ENCODE data around the gene COL16A1. TPM values are rescaled to one million over a fixed set of nuclear protein-coding genes. Genes with fewer than 3 reads are reported as not detected.

COL16A1 gene
- total RNA-seq, 1 donor from 2014 or later = 0.79 TPM

DNA sequence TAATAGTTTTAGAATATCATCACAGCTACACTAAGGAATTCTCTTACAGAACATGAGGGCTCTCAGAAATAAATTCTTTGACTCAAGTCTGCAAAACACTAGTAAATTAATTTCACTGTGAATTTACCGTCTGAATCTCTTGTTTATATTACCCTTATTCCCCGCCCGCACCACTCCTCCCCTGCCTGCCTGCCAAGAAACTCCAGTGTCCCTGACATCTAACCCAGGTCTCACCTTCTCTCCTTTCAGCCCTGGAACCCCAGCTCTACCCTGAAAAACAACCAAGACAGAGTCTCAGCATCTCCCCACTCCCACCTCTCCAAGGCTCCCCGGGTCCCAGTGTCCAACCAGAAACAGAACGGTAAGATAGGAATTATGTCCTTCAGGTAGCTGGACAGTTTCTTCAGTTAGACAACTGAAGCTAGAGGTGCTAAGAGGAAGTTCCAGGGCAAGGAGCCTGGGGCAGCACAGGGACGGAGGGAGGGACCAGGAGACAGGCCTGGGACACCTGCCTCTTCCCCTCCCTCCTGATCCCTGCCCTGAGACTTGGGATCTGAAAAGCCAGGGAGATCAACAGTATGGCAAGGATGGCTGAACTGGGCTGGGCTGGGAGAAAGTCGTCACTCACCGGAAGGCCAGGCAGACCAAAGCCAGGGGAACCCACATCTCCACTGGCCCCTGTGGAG is 15.4 kb downstream of the COL16A1 start:
- no peak for DNase-seq (ENCODE audit: low read depth in 2 of 2)

DNA sequence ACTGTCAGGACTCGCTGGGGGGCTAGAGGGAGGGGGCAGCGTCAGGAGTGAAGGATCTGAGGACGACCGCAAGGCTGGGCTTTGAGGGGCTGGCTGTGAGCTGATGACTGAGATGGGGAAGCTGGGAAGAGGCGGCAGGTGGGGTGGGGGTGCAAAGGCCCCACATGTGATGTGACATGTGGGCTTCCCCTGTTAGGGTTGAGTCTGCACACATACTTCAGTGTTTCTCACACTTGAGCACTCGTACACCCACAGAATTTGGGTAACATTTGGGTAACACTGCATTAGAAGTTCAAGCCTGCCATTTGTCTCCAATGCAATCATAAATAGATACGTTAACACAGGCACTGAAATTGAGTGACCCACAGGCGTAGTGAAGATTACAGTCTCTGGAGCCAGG is 16.2 kb downstream of the COL16A1 start:
- no peak for DNase-seq (ENCODE audit: low read depth in 2 of 2)

DNA sequence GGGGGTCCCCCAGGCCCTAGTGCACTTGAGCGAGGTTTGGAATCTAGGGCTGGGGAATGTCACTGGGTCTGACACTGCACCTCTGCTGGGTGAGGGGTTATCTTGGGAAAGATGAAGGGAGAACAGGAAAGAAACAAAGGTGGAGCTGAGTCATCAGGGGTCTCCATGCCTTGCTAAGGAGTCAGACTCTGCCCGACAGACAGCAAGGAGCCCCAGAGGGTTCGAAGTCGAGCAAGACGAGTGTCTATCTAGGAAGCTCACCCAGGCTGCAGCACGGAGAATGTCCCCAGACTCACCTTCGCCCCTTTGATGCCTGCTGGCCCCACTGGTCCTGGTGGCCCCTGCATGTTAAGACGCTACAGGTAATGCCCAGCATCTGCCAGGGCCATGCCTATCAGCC is 18.0 kb downstream of the COL16A1 start:
- no peak for DNase-seq (ENCODE audit: low read depth in 2 of 2)

DNA sequence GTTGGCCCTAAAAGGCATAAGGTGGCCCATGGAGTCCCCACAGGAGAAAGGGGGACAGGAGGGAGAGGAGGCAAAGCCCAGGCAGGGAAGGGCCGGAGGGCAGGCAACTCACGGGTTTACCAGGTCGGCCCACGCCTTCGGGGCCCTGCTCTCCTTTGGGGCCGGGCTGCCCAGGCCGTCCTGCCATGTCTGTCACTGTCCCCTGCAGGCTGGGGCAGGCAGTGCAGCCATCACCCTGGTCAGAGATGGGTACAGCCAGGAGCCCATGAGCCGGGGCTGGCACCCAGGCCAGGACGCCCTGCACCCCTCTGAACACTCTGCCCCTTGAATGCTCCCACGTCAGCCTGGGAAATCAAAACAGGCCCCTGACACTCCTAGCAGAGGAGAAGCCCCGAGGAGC is 19.8 kb downstream of the COL16A1 start:
- DNase-seq (ENCODE audit: low read depth in 2 of 2) = no peak

DNA sequence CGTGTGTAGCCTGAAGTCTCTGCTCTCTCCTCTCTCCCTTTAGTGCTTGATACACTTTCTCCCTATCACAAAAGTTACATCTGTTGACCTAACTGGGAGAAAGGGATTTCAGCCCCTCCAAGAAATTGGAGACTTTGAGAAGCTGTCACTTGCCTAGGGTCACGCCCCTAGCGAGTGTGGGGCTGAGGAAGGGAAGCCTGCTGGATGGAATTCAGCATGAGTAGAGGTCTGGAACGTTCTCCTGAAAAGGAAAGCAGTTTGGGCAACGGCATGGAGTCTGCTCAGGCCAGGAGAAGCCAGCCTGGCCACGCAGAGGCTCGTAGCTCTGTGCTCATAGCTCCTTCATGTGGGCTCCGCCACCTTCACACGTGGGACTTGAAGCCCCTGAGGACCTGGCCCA is 22.4 kb downstream of the COL16A1 start:
- DNase-seq (ENCODE audit: low read depth in 2 of 2) = no peak

DNA sequence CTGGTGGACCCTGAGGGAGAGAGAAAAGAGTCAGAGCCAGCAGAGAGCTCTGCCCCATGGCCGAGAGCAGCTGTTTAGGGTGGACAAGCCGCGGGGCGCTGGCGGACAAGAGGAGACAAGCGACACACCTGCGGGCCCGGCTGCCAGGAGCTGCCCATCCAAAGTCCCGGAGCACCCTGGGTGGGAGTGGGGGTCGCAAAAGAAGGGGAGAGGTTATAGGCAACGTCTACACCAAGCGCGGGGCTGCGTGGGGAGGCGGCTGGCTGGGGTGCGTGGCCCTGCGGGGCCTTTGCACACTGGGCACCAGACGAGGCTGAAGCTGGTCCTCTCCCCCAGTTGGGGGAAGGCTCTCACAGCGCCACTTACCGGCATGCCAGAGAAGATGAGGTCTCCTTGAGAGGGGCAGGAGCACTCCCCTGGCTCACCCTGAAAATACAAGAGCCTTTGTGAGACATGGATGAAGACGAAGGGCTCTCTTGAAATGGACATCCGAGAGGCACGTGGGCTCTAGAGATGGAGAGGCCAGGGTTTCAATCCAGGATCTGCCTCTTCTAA is 24.1 kb downstream of the COL16A1 start:
- no peak for DNase-seq (ENCODE audit: low read depth in 2 of 2)

DNA sequence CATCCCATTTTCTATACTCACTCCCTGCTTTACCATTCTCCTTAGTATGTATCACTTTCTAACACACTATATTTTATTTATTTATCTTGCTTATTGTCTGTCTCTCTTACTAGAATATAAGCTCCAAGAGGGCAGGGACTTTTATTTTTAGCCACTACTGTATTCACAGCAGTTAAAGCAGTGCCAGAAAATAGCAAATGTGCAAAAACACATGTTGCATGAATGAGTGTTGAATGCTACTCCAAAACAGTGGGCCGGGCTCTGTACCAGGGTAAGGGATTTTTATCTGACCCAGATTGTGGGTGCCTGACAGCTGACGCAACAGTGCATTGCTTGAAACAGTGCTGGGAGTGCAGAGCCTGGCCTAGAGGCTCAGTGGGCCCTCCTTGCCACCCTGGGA is 24.7 kb downstream of the COL16A1 start:
- DNase-seq (ENCODE audit: low read depth in 2 of 2) = no peak

DNA sequence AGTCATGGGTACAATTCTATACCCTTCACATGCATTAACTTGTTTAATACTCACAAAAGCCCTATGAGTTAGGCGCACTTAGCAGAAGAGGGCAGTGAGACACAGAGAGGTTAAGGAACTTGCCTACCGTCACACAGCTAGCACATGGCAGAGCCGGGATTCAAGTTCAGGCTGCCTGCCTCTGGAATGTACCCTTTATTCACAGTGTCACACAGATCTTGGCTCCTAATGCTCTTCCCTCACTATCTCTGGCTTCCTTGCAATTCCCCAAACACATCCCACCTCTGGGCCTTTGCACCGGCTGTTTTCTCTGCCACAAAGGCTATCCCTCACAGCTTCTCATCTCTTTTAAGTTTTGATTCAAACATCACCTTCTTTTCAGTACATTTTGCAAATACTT is 25.1 kb downstream of the COL16A1 start:
- no peak for DNase-seq (ENCODE audit: low read depth in 2 of 2)

DNA sequence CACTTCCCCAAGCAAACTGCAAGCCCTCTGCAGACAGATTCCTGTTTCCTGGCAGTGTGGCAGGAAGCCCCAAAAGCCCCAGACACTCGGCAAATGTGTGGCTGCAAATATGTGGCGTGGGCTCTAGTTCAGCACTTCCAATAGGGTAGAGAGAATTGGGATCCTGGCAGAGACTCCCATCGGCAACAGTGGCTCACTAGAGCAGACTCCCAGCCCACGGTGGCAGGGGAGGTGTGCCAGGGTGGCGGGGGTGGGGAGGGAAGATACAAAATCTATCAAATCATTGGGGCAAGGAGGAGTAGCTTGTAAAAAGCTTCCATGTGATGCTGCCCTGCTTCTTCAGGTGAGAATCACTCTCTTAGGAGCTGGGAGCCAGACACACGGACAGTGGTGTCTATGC is 25.9 kb downstream of the COL16A1 start:
- no peak for DNase-seq (ENCODE audit: low read depth in 2 of 2)

DNA sequence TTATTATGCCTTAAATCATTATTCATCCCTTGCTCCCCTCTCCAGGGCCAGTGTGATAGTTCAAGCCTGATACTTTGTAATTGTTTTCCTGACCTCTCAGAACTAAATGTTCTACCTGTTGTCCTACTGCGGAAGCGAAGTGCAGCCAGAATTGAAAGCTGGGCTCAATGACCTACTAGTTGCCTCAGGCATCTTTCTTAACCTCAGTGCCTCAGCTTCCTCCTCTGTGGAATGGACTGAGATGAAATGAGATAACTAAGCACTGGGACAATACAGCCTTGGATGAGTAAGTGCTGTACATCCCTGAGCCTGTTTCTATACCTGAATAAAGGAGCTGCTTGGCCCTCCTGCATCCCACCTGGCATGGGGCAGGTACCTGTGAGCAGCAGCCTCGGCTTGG is 26.4 kb downstream of the COL16A1 start:
- no peak for DNase-seq (ENCODE audit: low read depth in 2 of 2)

DNA sequence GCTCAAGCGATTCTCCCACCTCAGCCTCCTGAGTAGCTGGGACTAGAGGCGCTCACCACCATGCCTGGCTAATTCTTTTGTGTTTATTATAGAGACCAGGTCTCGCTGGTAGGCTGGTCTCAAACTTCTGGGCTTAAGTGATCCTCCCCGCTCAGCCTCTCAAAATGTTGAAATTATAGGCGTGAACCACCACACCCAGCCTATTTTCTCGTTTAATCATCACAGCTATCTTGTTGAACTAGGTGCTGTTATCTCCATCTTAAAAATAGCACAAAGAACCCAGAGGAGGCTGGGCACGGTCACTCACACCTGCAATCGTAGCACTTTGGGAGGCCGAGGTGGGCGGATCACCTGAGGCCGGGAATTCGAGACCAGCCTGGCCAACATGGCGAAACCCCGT is 28.1 kb downstream of the COL16A1 start:
- no peak for DNase-seq (ENCODE audit: low read depth in 2 of 2)

DNA sequence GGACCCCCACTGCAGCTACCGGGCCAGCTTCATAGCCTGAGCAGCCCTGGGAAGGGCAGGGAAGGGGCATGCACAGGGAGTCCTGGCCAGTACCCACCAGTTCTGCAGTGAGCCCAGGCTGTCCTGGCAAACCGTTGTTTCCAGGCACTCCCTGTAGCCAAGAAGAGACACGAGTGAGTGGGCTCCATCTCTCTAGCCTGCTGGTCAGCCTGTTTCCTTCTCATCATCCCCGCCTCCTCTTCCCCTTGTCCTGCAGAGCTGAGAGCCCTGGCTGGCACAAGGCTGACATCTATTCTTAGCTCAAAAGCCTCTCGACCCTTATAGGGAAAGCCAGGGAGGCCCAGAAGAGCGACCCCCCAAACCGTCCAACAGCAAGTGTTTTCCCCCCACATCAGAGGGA is 28.7 kb downstream of the COL16A1 start:
- no peak for DNase-seq (ENCODE audit: low read depth in 2 of 2)

DNA sequence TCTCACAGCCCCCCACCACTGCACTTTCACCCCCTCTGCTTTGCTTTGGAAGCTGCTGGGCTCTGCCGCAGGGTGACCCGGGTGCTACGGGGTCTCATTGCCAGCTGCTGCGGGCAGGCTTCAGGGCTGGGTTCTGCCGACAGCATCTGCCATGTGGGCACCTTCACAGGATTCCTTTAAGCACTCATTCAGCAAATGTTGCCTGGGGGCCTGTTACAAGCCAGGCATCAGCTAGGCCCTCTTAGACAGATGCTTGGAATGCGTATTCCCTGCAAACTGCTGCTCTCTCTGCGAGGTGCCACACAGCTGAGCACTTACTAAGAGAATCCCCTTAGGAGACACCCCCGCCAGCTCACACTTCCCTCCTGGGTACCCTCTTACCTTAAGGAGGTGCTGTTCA is 29.2 kb downstream of the COL16A1 start:
- no peak for DNase-seq (ENCODE audit: low read depth in 2 of 2)

DNA sequence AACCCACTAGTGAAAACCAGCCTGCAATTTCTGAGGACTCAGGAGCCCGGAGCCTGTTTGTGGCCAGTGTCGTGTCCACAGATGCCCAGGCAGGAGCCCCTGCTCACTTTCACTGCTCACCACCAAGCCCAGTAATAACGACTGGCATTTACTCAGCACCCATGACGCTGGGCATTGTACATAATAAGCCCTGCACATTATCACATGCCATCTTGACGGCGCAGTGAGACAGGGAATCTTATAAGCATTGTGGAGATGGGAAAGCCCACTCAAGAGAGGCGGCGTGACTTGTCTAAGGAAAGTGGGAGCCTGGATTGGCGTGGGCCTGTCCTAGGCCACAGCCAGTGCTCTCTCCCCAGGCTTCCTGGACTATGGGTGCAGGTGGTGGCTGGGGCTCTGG is 30.4 kb downstream of the COL16A1 start:
- DNase-seq (ENCODE audit: low read depth in 2 of 2) = no peak

DNA sequence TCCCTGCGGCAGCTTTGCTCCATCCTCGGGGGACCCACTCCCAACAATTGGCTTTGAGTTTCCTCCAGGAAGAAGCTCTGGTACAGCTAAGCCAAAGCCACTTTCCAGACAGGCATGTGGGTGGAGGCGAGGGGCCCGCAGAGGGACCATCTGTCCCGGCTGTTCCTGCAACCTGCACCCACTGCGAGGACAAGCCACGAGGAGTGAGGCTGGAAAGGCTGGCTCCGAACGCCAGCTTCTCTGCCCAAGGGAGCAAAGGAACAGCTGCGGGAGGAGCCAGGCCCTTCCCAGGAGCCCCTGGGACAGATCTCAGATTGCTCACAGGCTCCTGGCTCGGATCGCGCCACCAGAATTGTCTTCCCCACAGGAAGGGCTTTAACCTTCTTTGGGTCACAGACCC is 30.8 kb downstream of the COL16A1 start:
- DNase-seq (ENCODE audit: low read depth in 2 of 2) = no peak

DNA sequence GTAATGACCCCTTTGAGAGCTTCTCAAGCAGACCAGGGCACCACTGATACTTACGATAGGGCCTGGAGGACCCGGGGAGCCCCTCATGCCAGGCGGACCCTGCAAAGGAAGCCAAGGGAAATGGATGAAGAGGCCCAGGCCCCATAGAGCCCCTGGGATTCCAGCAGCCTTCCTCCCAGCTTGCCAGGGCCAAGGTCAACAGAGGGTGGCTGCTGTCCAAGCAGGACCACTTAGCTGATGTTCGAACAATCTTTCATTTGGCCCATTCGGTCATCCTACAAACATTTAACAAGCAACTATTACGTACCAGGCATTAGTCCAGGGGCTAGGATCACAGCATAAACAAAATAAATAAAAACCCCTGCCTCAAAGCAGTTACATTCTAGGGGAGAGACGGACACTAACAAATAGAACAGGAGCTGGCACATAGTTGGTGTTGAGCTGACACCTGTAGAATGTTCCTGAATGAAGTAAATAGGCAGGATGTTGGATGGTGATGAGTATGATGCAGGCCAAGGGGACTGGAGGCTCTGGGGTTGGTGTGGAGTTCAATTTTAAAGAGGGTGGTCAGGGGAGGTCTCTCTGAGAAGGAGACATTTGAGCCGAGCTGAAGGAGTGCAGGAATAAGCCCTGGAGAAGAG is 32.1 kb downstream of the COL16A1 start:
- no peak for DNase-seq (ENCODE audit: low read depth in 2 of 2)

DNA sequence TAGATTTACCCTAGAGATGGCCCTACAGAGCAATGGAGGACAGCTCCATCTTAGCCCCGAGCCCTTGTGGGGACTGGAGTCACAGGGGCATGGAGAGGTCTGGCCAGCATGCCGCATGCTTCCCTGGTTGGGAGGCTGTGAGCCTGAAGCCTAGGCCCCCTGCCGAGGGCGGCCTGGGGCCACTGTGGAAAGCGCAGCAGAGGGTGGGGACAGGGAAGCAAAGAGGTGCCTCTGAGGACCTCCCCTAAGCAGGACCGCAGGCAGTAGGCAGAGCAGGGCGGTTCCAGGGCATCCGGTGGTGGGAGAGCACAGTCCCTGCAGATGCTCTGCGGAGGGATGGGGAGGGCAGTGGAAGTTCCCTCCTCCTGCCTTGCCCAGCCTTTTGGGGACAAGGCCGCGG is 32.7 kb downstream of the COL16A1 start:
- no peak for DNase-seq (ENCODE audit: low read depth in 2 of 2)

DNA sequence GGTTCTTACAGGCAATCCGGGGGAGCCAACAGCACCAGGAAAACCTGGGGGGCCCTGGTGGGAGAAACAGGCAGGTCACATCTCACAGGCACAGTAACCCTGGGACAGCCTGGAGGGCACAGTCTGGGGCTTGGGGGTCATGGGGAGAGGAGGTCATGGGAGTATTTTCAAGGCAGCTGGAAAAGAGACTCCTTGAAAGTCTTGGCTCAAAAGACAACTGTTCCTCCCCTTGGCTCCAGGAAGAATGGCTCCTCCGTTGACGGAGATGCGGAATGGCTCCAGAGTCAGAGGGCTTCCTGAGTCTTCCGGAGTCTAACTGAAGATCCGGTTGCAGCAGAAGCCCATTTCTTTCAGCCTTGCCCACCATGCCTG is 33.2 kb downstream of the COL16A1 start:
- DNase-seq (ENCODE audit: low read depth in 2 of 2) = peak in 1 of 2 donors; percentile 25

DNA sequence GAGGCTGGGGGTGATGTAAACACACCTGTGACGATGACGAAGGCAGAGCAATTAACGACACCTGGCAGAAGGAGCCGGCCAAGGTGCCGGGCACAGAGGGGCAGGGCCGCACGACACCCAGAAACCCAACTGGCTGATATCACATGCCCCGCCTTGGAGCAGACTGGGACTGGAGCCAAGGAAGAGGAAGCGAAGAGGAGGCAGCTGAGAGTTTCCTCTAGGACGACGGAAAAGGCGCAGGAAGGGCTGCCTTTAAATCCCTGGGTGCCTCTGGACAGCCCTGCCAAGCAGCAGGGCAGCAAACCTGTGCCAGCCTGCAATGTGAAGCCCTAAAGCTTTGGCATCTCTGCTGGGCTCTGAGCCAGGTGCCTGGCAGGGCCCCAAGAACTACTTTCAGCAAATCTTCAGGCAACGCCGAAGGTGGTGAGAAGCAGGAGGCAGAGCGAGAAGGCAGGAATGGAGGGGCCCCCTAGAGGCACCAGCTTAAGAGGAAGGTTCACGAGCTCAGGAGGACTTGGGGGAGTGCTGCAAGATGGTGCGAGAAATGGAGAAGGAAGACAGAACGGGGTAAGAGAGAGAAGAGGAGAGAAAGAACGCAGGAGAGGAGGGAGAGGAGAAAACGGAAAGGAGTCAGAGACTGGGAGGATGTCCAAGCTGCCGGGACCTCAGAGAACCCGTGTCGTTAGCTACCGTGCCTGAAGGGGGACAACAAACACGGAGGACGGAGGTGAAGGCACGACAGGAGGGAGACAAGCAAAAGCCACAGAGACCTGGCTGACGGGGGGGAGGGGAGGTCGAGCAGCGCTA is 33.8 kb downstream of the COL16A1 start:
- peak; percentile 25 to 55 for DNase-seq (ENCODE audit: low read depth in 2 of 2)

DNA sequence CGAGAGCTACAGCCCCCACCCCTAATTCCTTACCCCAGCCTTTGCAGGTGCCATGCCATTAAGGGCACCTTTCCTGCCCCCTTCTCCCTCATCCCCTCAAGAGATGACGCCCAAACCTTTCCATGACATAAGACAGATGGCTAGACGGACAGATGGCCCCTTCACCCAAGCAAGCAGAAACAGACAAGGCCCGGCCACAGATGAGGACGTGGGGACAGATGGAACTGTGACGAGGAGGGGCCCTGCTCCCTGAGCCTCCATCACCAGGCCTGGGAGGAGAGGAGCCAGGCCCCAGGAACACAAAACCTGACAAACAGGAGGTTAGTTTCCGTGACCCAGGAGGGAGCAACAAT is 34.4 kb downstream of the COL16A1 start:
- no peak for DNase-seq (ENCODE audit: low read depth in 2 of 2)

DNA sequence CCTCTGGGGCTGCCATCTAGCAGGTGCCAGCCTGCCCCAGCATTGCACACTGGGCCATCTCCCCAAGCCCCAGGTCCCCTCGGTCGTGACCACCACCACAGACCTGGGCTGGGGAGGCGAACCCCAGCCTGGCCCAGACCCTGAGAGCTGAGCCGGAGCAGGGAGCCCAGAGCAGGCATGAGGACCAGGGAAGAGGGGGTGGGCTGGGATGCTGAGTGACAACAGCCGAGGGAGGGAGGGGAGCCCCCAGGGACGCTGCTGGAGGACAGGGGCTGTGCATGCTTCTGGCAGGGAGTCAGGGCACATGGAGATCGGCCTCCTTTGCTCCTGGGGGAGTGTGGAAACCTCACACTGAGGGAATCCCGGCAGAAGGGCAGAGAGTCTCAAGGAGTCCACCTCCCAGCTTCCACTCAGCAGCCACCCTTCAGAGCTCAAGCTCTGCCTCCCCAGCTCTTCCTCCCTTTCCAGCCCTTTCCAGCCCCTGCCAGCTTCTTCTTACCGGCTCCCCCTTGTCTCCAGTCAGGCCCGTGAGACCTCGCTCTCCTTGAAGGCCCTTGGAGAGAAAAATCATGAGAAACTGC is 35.4 kb downstream of the COL16A1 start:
- DNase-seq (ENCODE audit: low read depth in 2 of 2) = no peak

DNA sequence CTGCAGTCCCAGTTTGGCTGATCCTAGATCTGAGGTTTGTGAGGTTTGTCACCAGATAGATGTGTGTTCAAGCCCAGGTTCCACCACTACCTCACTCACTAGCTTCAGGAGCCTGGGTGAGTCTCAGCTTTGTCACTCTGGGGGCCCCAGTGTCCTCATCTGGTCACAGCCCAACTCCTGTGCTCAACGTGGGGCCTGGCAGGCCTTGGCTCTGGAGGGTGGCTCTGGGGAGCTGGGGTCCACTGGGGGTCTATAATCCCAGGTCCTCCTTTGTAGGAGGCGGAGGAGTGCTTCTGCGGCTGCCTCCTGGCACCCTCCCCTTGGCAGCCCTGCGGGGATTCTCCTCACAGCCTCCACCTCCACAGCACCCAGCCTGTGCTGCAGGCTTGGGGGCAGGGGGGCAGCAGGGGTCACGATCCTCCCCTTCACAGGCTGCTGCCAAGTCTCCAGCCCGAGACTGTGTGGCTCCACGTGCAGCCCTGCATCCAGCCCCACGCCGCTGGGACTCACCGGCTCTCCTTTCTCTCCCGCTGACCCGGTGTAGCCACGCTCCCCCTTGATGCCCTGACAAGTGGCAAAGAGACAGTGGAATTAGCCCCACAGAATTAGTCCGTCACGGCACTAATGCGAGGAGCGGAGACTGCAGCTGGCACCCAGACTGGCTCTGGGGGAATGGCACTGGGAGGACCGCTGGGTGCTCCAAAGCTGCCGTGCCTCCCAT is 36.6 kb downstream of the COL16A1 start:
- DNase-seq (ENCODE audit: low read depth in 2 of 2) = no peak

Measured in lung microvascular endothelial cell (primary cell).